GM19240 (cell line): ENCODE data around the gene FMNL2.

Experiments used
- DNase-seq: peaks from one replicate; pipeline ENCODE4 v3.0.0; 2011; ENCODE audit warnings: low spot score; ENCODE audit not compliant: insufficient read length

Gene FMNL2

GRCh38 chr2:152580714-152581113 lies 245.7 kb downstream of the FMNL2 start:
- DNase-seq, result no peak

- DNase-seq, result no peak
These were observed 246.4 kb downstream of the FMNL2 start for GRCh38 chr2:152581360-152581759.

GRCh38 chr2:152582081-152582480 lies 247.1 kb downstream of the FMNL2 start:
- no peak for DNase-seq

GRCh38 chr2:152583512-152584229 lies 248.7 kb downstream of the FMNL2 start:
- DNase-seq, result no peak

GRCh38 chr2:152584301-152584700 lies 249.3 kb downstream of the FMNL2 start:
- DNase-seq, result no peak

- no peak for DNase-seq
These were observed 251.0 kb downstream of the FMNL2 start for GRCh38 chr2:152585830-152586484.

- DNase-seq, result no peak
These were observed 252.4 kb downstream of the FMNL2 start for GRCh38 chr2:152587187-152587947.

GRCh38 chr2:152588998-152589397 lies 254.0 kb downstream of the FMNL2 start:
- no peak for DNase-seq

GRCh38 chr2:152594022-152594766 lies 259.2 kb downstream of the FMNL2 start:
- DNase-seq, result peak; percentile 14

GRCh38 chr2:152594792-152595191 lies 259.8 kb downstream of the FMNL2 start:
- no peak for DNase-seq

GRCh38 chr2:152598975-152599759 lies 264.2 kb downstream of the FMNL2 start:
- no peak for DNase-seq

GRCh38 chr2:152600051-152600657 lies 265.2 kb downstream of the FMNL2 start:
- no peak for DNase-seq

- DNase-seq, result no peak
These were observed 265.7 kb downstream of the FMNL2 start for GRCh38 chr2:152600697-152601096.

- no peak for DNase-seq
These were observed 267.8 kb downstream of the FMNL2 start for GRCh38 chr2:152602750-152603149.

- DNase-seq, result no peak
These were observed 268.2 kb downstream of the FMNL2 start for GRCh38 chr2:152603166-152603565.

- no peak for DNase-seq
These were observed 271.1 kb downstream of the FMNL2 start for GRCh38 chr2:152606081-152606480.

- DNase-seq, result no peak
These were observed 272.0 kb downstream of the FMNL2 start for GRCh38 chr2:152606941-152607340.

- DNase-seq, result no peak
These were observed 272.9 kb downstream of the FMNL2 start for GRCh38 chr2:152607793-152608300.

GRCh38 chr2:152609154-152609553 lies 274.2 kb downstream of the FMNL2 start:
- no peak for DNase-seq

GRCh38 chr2:152609699-152610098 lies 274.7 kb downstream of the FMNL2 start:
- no peak for DNase-seq
